ENCODE data around the gene IFT25. TPM values are rescaled to one million over a fixed set of nuclear protein-coding genes. Genes with fewer than 3 reads are reported as not detected.
A peak's percentile ranks its signal among the peaks of the same experiment; 100 is the strongest.
"Not testable (repeated sequence)": the region's sequence is repeated elsewhere in the genome, so short reads cannot be mapped to it uniquely, and the experiment has no call there.

IFT25 gene
- total RNA-seq, 2 experiments from 2014 or later, result 69.3 to 82.6 TPM

GRCh38 chr1:53969323-53969722 lies 23.8 kb upstream of the IFT25 start:
- H3K4me1 Mint-ChIP-seq; H3K4me3 Mint-ChIP-seq; ATAC-seq; H3K27me3 Mint-ChIP-seq; H3K9me3 Mint-ChIP-seq (ENCODE audit: low read depth); H3K27ac Mint-ChIP-seq; DNase-seq; CTCF ChIA-PET: not testable (repeated sequence)
- H3K36me3 Mint-ChIP-seq, result peaks cover 34% of the 10 kb centered on the region

- CTCF ChIA-PET, result interaction anchor here (3.0 kb wide), 1 partner anchor 89 kb away, joined by 9 read pairs; no protein-coding TSS in a partner anchor
These were observed 22.6 kb upstream of the IFT25 start for GRCh38 chr1:53968125-53968513.

GRCh38 chr1:53967409-53968124 lies 22.1 kb upstream of the IFT25 start:
- no peak for ATAC-seq
- peaks cover 4% of the 10 kb centered on the region for H3K4me1 Mint-ChIP-seq
- CTCF ChIA-PET, result interaction anchor here (3.0 kb wide), 1 partner anchor 89 kb away, joined by 9 read pairs; no protein-coding TSS in a partner anchor
- DNase-seq, result no peak
- H3K4me3 Mint-ChIP-seq, result no peak overlapping the region
- H3K9me3 Mint-ChIP-seq (ENCODE audit: low read depth), result no peaks in the 10 kb centered on the region
- H3K27ac Mint-ChIP-seq, result no peak overlapping the region
- H3K36me3 Mint-ChIP-seq, result peaks cover 34% of the 10 kb centered on the region
- no peaks in the 10 kb centered on the region for H3K27me3 Mint-ChIP-seq

More at GRCh38 chr1:53968125-53968513, 22.6 kb upstream of the IFT25 start:
- peaks cover 36% of the 10 kb centered on the region for H3K36me3 Mint-ChIP-seq
- H3K27ac Mint-ChIP-seq, result no peak overlapping the region
- ATAC-seq (no peak), DNase-seq (no peak)
- H3K4me3 Mint-ChIP-seq, result no peak overlapping the region
- H3K9me3 Mint-ChIP-seq (ENCODE audit: low read depth), result no peaks in the 10 kb centered on the region
- H3K4me1 Mint-ChIP-seq, result peaks cover 4% of the 10 kb centered on the region
- no peaks in the 10 kb centered on the region for H3K27me3 Mint-ChIP-seq

GRCh38 chr1:53966794-53967193 lies 21.3 kb upstream of the IFT25 start:
- peaks cover 33% of the 10 kb centered on the region for H3K36me3 Mint-ChIP-seq
- no peaks in the 10 kb centered on the region for H3K9me3 Mint-ChIP-seq (ENCODE audit: low read depth)
- CTCF ChIA-PET, result interaction anchor here (1.3 to 3.0 kb wide), 3 partner anchors 88 to 106 kb away, joined by 3 to 9 read pairs (median 5); no protein-coding TSS in a partner anchor
- no peaks in the 10 kb centered on the region for H3K27me3 Mint-ChIP-seq
- no peak overlapping the region for H3K27ac Mint-ChIP-seq
- ATAC-seq (no peak), DNase-seq (no peak)
- no peak overlapping the region for H3K4me3 Mint-ChIP-seq
- H3K4me1 Mint-ChIP-seq, result peaks cover 3% of the 10 kb centered on the region

GRCh38 chr1:53964109-53964508 lies 18.6 kb upstream of the IFT25 start:
- no peaks in the 10 kb centered on the region for H3K9me3 Mint-ChIP-seq (ENCODE audit: low read depth)
- H3K4me3 Mint-ChIP-seq, result no peak overlapping the region
- H3K36me3 Mint-ChIP-seq, result peaks cover 27% of the 10 kb centered on the region
- CTCF ChIA-PET, result no interaction called here
- DNase-seq, result no peak
- H3K27me3 Mint-ChIP-seq, result no peaks in the 10 kb centered on the region
- no peak overlapping the region for H3K27ac Mint-ChIP-seq
- ATAC-seq, result no peak
- no peaks in the 10 kb centered on the region for H3K4me1 Mint-ChIP-seq

GRCh38 chr1:53963460-53963859 lies 18.0 kb upstream of the IFT25 start:
- no peaks in the 10 kb centered on the region for H3K4me1 Mint-ChIP-seq
- no peaks in the 10 kb centered on the region for H3K9me3 Mint-ChIP-seq (ENCODE audit: low read depth)
- ATAC-seq (no peak), DNase-seq (no peak)
- no peak overlapping the region for H3K4me3 Mint-ChIP-seq
- CTCF ChIA-PET, result no interaction called here
- H3K36me3 Mint-ChIP-seq, result peaks cover 24% of the 10 kb centered on the region
- no peaks in the 10 kb centered on the region for H3K27me3 Mint-ChIP-seq
- no peak overlapping the region for H3K27ac Mint-ChIP-seq

GRCh38 chr1:53962395-53962794 lies 16.9 kb upstream of the IFT25 start:
- H3K36me3 Mint-ChIP-seq, result peaks cover 24% of the 10 kb centered on the region
- peaks cover 1% of the 10 kb centered on the region for H3K4me1 Mint-ChIP-seq
- no peak overlapping the region for H3K4me3 Mint-ChIP-seq
- no peak for DNase-seq
- H3K27ac Mint-ChIP-seq, result no peak overlapping the region
- CTCF ChIA-PET, result interaction anchor here (0.5 to 1.7 kb wide), 2 partner anchors 102 to 540 kb away, joined by 3 to 7 read pairs; no protein-coding TSS in a partner anchor
- no peak for ATAC-seq
- no peaks in the 10 kb centered on the region for H3K27me3 Mint-ChIP-seq
- H3K9me3 Mint-ChIP-seq (ENCODE audit: low read depth), result no peaks in the 10 kb centered on the region

- Mint-ChIP-seq H3K27ac (no peak overlapping the region), H3K4me1 (peaks cover 18% of the 10 kb centered on the region), H3K4me3 (no peak overlapping the region), H3K27me3 (no peaks in the 10 kb centered on the region), H3K36me3 (peaks cover 23% of the 10 kb centered on the region), H3K9me3 (ENCODE audit: low read depth) (no peaks in the 10 kb centered on the region)
- no peak for DNase-seq
- CTCF ChIA-PET, result interaction anchor here (0.7 to 3.7 kb wide), 30 partner anchors 10 to 564 kb away, joined by 3 to 82 read pairs (median 4); partner anchors contain the start of genes IFT25, NDC1 and YIPF1
- peak; percentile 63 for ATAC-seq
These were observed 14.3 kb upstream of the IFT25 start for GRCh38 chr1:53959664-53960250.

- Mint-ChIP-seq H3K9me3 (ENCODE audit: low read depth) (no peaks in the 10 kb centered on the region), H3K27ac (peak overlapping the region; percentile 38), H3K4me3 (no peak overlapping the region), H3K4me1 (peaks cover 18% of the 10 kb centered on the region), H3K36me3 (peaks cover 23% of the 10 kb centered on the region), H3K27me3 (no peaks in the 10 kb centered on the region)
- DNase-seq (no peak), ATAC-seq (no peak)
- CTCF ChIA-PET, result interaction anchor here (2.0 to 3.7 kb wide), 3 partner anchors 12 to 97 kb away, joined by 15 to 82 read pairs (median 19); partner anchors contain the start of gene IFT25
These were observed 11.8 kb upstream of the IFT25 start for GRCh38 chr1:53957194-53957818.

- H3K9me3 Mint-ChIP-seq (ENCODE audit: low read depth), result no peaks in the 10 kb centered on the region
- no peaks in the 10 kb centered on the region for H3K27me3 Mint-ChIP-seq
- no peak overlapping the region for H3K4me3 Mint-ChIP-seq
- H3K27ac Mint-ChIP-seq, result peak overlapping the region; percentile 38
- ATAC-seq, result no peak
- peaks cover 25% of the 10 kb centered on the region for H3K36me3 Mint-ChIP-seq
- CTCF ChIA-PET, result interaction anchor here (0.8 to 2.0 kb wide), 3 partner anchors 9 to 96 kb away, joined by 3 to 15 read pairs (median 4); no protein-coding TSS in a partner anchor
- DNase-seq, result no peak
- peaks cover 18% of the 10 kb centered on the region for H3K4me1 Mint-ChIP-seq
These were observed 11.0 kb upstream of the IFT25 start for GRCh38 chr1:53956308-53957168.

GRCh38 chr1:53954128-53954527 lies 8.6 kb upstream of the IFT25 start:
- Mint-ChIP-seq H3K27me3 (no peaks in the 10 kb centered on the region), H3K36me3 (peaks cover 22% of the 10 kb centered on the region), H3K27ac (no peak overlapping the region), H3K4me1 (peaks cover 19% of the 10 kb centered on the region), H3K9me3 (ENCODE audit: low read depth) (no peaks in the 10 kb centered on the region), H3K4me3 (no peak overlapping the region)
- ATAC-seq (no peak), DNase-seq (no peak)
- CTCF ChIA-PET, result interaction anchor here (1.2 to 1.4 kb wide), 2 partner anchors 75 to 93 kb away, joined by 3 to 5 read pairs; no protein-coding TSS in a partner anchor

- DNase-seq (no peak), ATAC-seq (no peak)
- CTCF ChIA-PET, result interaction anchor here (3.7 to 7.4 kb wide), 3 partner anchors 8 to 91 kb away, joined by 22 to 56 read pairs (median 49); no protein-coding TSS in a partner anchor
- Mint-ChIP-seq H3K4me1 (peaks cover 32% of the 10 kb centered on the region), H3K4me3 (no peak overlapping the region), H3K36me3 (peaks cover 14% of the 10 kb centered on the region), H3K27ac (no peak overlapping the region), H3K9me3 (ENCODE audit: low read depth) (no peaks in the 10 kb centered on the region), H3K27me3 (no peaks in the 10 kb centered on the region)
These were observed 6.2 kb upstream of the IFT25 start for GRCh38 chr1:53951697-53952096.
